GM12878 (cell line): ENCODE measurements around the gene OPCML. TPM values are rescaled to one million over a fixed set of nuclear protein-coding genes. Genes with fewer than 3 reads are reported as not detected.

Experiments
- ATAC-seq: fragments of 200-7000 bp; cut with Tn5 transposase; 3 replicates; pipeline ENCODE4 v1.9.1; 2020; ENCODE audit warnings: mild to moderate bottlenecking, moderate library complexity
- BruUV-seq: library from RNA; stranded (reverse); fragments of 400-500 nt; replicated peaks from 2 replicates; lab custom pipeline; 2021; lab: Mats Ljungman, UMichigan
- CTCF ChIA-PET: fragments of 300-600 bp; sonication (Branson Sonifier 250); formaldehyde crosslinking; extraction: SDS; loops from one replicate; lab custom pipeline; 2021; ENCODE audit warnings: inconsistent platforms; lab: Yijun Ruan, JAX
- POLR2A ChIA-PET: fragments of 350-600 bp; formaldehyde crosslinking; extraction: SDS; loops from one replicate; lab custom pipeline; 2021; ENCODE audit warnings: inconsistent platforms; lab: Charles Lee
- RAD21 ChIA-PET: fragments of 300-600 bp; sonication (Branson Sonifier 250); formaldehyde crosslinking; loops from one replicate; lab custom pipeline; 2023; ENCODE audit warnings: antibody characterized with exemption; ENCODE audit not compliant: unreplicated experiment; lab: Charles Lee
- SMC1A ChIA-PET: fragments of 300-600 bp; sonication (Branson Sonifier 250); formaldehyde crosslinking; loops from one replicate; lab custom pipeline; 2023; ENCODE audit not compliant: unreplicated experiment, uncharacterized antibody; lab: Charles Lee
- DNase-seq: peaks from one replicate; pipeline ENCODE4 v3.0.0-alpha.2; 2011; ENCODE audit warnings: low read depth, low spot score
- FAIRE-seq: peaks from 3 replicates; lab custom pipeline; 2011; peaks lifted over from hg19 to GRCh38; lab: Jason Lieb, UNC
- H2AFZ ChIP-seq: 2 replicates; pipeline ENCODE4 v1.6.0; 2011; ENCODE audit warnings: low read depth, low read length, control low read depth; ENCODE audit not compliant: control insufficient read depth
- H3K27ac ChIP-seq: 2 replicates; pipeline ENCODE4 v1.5.1; 2011; ENCODE audit warnings: control low read depth; ENCODE audit not compliant: control insufficient read depth, insufficient read depth
- H3K27me3 ChIP-seq, 2 experiments: replicated peaks in 1 of 2; 2 replicates each; pipeline versions ENCODE4 v1.6.0 to v1.6.1; 2011; ENCODE audit warnings: low read length in 1 of 2; ENCODE audit not compliant: control insufficient read depth in 2 of 2, insufficient read depth in 2 of 2
- H3K36me3 ChIP-seq, 2 experiments: 2 replicates each; pipeline ENCODE4 v1.5.1; 2011; ENCODE audit warnings: low read length in 1 of 2; ENCODE audit not compliant: control insufficient read depth in 2 of 2, insufficient read depth in 2 of 2
- H3K4me1 ChIP-seq: 2 replicates; pipeline ENCODE4 v1.6.1; 2011; ENCODE audit warnings: mild to moderate bottlenecking, low read length, moderate library complexity, mixed read lengths; ENCODE audit not compliant: control insufficient read depth, insufficient read depth
- H3K4me2 ChIP-seq: 2 replicates; pipeline ENCODE4 v1.6.0; 2011; ENCODE audit warnings: control low read depth; ENCODE audit not compliant: control insufficient read depth, insufficient read depth
- H3K4me3 ChIP-seq: fragments of 200-600 bp; sonication (generic); 2 replicates; pipeline ENCODE4 v1.5.1; 2016
- H3K79me2 ChIP-seq: 2 replicates; pipeline ENCODE4 v1.6.0; 2011; ENCODE audit warnings: low read length; ENCODE audit not compliant: control insufficient read depth, insufficient read depth
- H3K9ac ChIP-seq: 2 replicates; pipeline ENCODE4 v1.8.0; 2011; ENCODE audit warnings: low read length, control low read depth, mixed read lengths; ENCODE audit not compliant: control insufficient read depth, insufficient read depth
- H3K9me3 ChIP-seq: replicated peaks from 3 replicates; pipeline ENCODE4 v1.5.1; 2011; ENCODE audit warnings: mild to moderate bottlenecking, low read length; ENCODE audit not compliant: control insufficient read depth, insufficient read depth
- H4K20me1 ChIP-seq: 2 replicates; pipeline ENCODE4 v1.6.0; 2011; ENCODE audit not compliant: control insufficient read depth, insufficient read depth
- CHD2 ChIP-seq: IDR thresholded peaks from 2 replicates; pipeline ENCODE4 v1.6.1; 2011; ENCODE audit warnings: low read depth, low read length, improper control_type of control experiment, borderline replicate concordance
- IRF4 ChIP-seq: IDR thresholded peaks from 2 replicates; pipeline ENCODE4 v1.6.1; 2011; ENCODE audit warnings: low read depth, low read length
- RAD21 ChIP-seq: IDR thresholded peaks from 2 replicates; pipeline ENCODE4 v1.6.1; 2011; ENCODE audit warnings: mild to moderate bottlenecking, low read depth, low read length, moderate library complexity; ENCODE audit not compliant: insufficient read depth
- RFX5 ChIP-seq: IDR thresholded peaks from 2 replicates; pipeline ENCODE4 v1.6.1; 2011; ENCODE audit warnings: low read depth, low read length, improper control_type of control experiment
- RUNX3 ChIP-seq: IDR thresholded peaks from 2 replicates; pipeline ENCODE4 v1.6.1; 2012; ENCODE audit warnings: low read length, inconsistent platforms
- SMC3 ChIP-seq: IDR thresholded peaks from 2 replicates; pipeline ENCODE4 v1.6.1; 2011; ENCODE audit warnings: low read length, improper control_type of control experiment, borderline replicate concordance
- SUZ12 ChIP-seq: fragments of 200-600 bp; sonication (generic); IDR thresholded peaks from one replicate; pipeline ENCODE4 v1.6.1; 2018; ENCODE audit warnings: antibody characterized with exemption, mild to moderate bottlenecking; ENCODE audit not compliant: unreplicated experiment
- ZBED1 ChIP-seq: IDR thresholded peaks from 2 replicates; pipeline ENCODE4 v1.6.1; 2016; ENCODE audit warnings: borderline replicate concordance
- ZNF207 ChIP-seq: fragments of 450-650 bp; IDR thresholded peaks from 2 replicates; pipeline ENCODE4 v1.6.1; 2014; ENCODE audit warnings: antibody characterized with exemption, mild to moderate bottlenecking, borderline replicate concordance
- WGBS: methylation state at CpG from one replicate; pipeline ENCODE4 v1.1.6; 2016; ENCODE audit warnings: low lambda C conversion rate; ENCODE audit not compliant: insufficient replicate concordance, insufficient coverage; ENCODE audit errors: missing lambda C conversion rate; 5-methylcytosine and 5-hydroxymethylcytosine counted together
- in situ Hi-C: fragments of 300-500 bp; cut with MboI; formaldehyde crosslinking; loops from 9 replicates; pipeline ENCODE4 v1.14.3; 2018; ENCODE audit warnings: mixed read lengths
- intact Hi-C: fragments of 100-400 bp; cut with micrococcal nuclease; formaldehyde crosslinking; loops from one replicate; pipeline ENCODE4 v1.14.2; 2022; ENCODE audit not compliant: unreplicated experiment
- polyA plus RNA-seq, 11 experiments: library from polyadenylated mRNA; depleted of rRNA in 4 of 11; unstranded in 6 of 11; stranded (reverse) in 5 of 11; fragments of >200 nt; fragmentation: Nextera tagmentation in 4 of 11; fragmentation: Illumina TruSeq in 1 of 11; extraction: Ambion mirVana in 4 of 11; extraction: Trizol in 1 of 11; gene quantifications; 1 replicate in 1 of 11; 2 replicates in 10 of 11; pipeline versions ENCODE4 v1.2.1 to v1.2.3, GENCODE V29; 2011 to 2016; ENCODE audit warnings: inconsistent platforms in 2 of 11, missing spikeins in 2 of 11, low read depth in 1 of 11
- total RNA-seq, 4 experiments: library from RNA; depleted of rRNA in 3 of 4; stranded (reverse); fragments of >200 nt in 3 of 4; fragmentation: Illumina TruSeq in 1 of 4; extraction: Trizol in 1 of 4; gene quantifications; 2 replicates each; pipeline versions ENCODE4 v1.2.1 to v1.2.3, GENCODE V29; 2013 to 2021
- TF ChIP-seq, protein P1 (sequence below): fragments of 450-650 bp; IDR thresholded peaks from 2 replicates; pipeline ENCODE4 v1.6.1; 2016; ENCODE audit warnings: mild to moderate bottlenecking
- TF ChIP-seq, protein P2 (sequence below), 3 experiments: IDR thresholded peaks in 2 of 3; conservative IDR thresholded peaks in 1 of 3; 2 replicates each; pipeline ENCODE4 v1.5.1; 2011; ENCODE audit warnings: low read depth in 3 of 3, low read length in 3 of 3, mild to moderate bottlenecking in 3 of 3, control low read depth in 2 of 3, moderate library complexity in 2 of 3, inconsistent platforms in 1 of 3, mixed read lengths in 1 of 3; ENCODE audit not compliant: control insufficient read depth in 2 of 3, insufficient read depth in 1 of 3; ENCODE audit errors: extremely low read depth in 1 of 3

OPCML gene
- total and polyA plus RNA-seq, 10 of the 15 experiments (the other 5 are each of a cell fraction or from before 2014, with no cell fraction given): 0.84 TPM; not detected in 9

DNA sequence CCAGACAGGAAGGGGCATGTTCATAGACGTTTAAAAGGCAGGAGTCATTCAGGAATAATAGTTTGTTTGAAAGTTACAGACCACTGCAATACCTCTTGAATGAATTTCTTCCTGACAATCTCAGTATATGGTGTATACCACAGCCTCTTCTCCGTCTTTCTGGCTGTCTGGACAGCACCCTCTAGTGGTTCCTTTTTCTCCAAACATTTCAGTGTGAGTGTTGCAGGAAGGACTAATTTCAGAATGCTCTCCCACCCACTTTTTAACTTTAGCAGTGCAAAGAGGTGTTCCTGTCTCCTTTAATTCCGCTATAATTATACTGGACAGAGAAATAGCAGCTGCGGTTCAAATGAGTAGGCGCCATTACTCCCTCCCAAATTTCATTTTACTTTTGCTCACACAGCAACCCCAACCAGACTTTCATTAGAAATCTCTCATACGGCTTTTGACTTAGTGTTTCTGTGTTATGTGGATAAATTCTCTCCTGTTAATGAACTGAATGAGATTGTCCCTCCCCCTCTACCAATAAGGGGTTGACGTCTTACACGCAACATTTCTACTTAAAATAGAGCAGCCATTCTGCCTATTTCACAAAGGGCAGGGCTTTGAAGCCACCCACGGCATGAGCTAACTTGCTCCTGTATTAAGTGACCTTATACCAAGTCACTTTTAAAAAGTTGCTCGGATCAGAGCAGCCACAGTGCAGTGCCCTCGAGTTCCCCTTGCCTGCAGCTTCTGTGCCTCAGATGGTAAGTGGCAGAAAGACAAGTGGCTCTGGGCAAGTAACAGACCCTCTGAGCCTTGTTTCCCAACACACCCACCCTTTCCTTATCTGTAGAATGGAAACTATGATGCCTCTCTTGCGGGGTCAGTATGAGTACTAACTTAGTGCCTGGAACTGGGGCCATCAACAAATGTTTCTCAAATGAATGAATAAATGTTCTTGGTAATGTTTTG is 368.6 kb downstream of the OPCML start:
- H3K9me3 ChIP-seq: no peaks in the 10 kb centered on the region
- ChIA-PET RAD21 (interaction anchor here (2.0 kb wide), 1 partner anchor 29 kb away, joined by 5 read pairs; no protein-coding TSS in a partner anchor), CTCF (interaction anchor here (0.6 to 3.2 kb wide), 9 partner anchors 9 to 238 kb away, joined by 3 to 17 read pairs (median 4); no protein-coding TSS in a partner anchor)
- FAIRE-seq: peak; percentile 44
- WGBS: 17% methylated on average over 12 of the region's 12 CpGs
- no TSS peak for BruUV-seq
- H3K79me2 ChIP-seq: no peaks in the 10 kb centered on the region
- H3K27me3 ChIP-seq: no peaks in the 10 kb centered on the region
- H3K36me3 ChIP-seq: no peaks in the 10 kb centered on the region
- intact Hi-C loops: no loop called here
- TF ChIP-seq IRF4 (no peak), RAD21 (peak; percentile 63), ZNF207 (no peak), RFX5 (no peak), ZBED1 (no peak), RUNX3 (peak; percentile 38; the same call in 1 of the 2 replicates), SUZ12 (no peak), SMC3 (peak; percentile 51; the same call in 1 of the 2 replicates), CHD2 (no peak)
- TF ChIP-seq, protein P1, sequence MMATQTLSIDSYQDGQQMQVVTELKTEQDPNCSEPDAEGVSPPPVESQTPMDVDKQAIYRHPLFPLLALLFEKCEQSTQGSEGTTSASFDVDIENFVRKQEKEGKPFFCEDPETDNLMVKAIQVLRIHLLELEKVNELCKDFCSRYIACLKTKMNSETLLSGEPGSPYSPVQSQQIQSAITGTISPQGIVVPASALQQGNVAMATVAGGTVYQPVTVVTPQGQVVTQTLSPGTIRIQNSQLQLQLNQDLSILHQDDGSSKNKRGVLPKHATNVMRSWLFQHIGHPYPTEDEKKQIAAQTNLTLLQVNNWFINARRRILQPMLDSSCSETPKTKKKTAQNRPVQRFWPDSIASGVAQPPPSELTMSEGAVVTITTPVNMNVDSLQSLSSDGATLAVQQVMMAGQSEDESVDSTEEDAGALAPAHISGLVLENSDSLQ: no peak
- TF ChIP-seq, protein P2, sequence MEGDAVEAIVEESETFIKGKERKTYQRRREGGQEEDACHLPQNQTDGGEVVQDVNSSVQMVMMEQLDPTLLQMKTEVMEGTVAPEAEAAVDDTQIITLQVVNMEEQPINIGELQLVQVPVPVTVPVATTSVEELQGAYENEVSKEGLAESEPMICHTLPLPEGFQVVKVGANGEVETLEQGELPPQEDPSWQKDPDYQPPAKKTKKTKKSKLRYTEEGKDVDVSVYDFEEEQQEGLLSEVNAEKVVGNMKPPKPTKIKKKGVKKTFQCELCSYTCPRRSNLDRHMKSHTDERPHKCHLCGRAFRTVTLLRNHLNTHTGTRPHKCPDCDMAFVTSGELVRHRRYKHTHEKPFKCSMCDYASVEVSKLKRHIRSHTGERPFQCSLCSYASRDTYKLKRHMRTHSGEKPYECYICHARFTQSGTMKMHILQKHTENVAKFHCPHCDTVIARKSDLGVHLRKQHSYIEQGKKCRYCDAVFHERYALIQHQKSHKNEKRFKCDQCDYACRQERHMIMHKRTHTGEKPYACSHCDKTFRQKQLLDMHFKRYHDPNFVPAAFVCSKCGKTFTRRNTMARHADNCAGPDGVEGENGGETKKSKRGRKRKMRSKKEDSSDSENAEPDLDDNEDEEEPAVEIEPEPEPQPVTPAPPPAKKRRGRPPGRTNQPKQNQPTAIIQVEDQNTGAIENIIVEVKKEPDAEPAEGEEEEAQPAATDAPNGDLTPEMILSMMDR (IDR thresholded peaks at IDR 0.05 in 2 of 3, conservative IDR thresholded peaks at IDR 0.05 in 1 of 3; ENCODE audit: control insufficient read depth in 2 of 3, extremely low read depth in 1 of 3, insufficient read depth in 1 of 3, low read depth in 3 of 3, low read length in 3 of 3): peak; percentile 64 to 80 (median 75)
- TF ChIP-seq, all 136 proteins: peak for 4
- in situ Hi-C loops: no loop called here
- Histone ChIP-seq H3K9ac (no peak overlapping the region), H4K20me1 (no peaks in the 10 kb centered on the region), H3K4me2 (no peak overlapping the region), H3K4me3 (no peak overlapping the region), H3K4me1 (no peaks in the 10 kb centered on the region), H3K27ac (no peak overlapping the region), H2AFZ (no peak overlapping the region; the same call in 1 of the 2 replicates)
- POLR2A ChIA-PET: no interaction called here
- peak; percentile 8 for DNase-seq
- peak; percentile 96 for ATAC-seq
- SMC1A ChIA-PET: interaction anchor here (1.0 to 2.8 kb wide), 3 partner anchors 11 to 51 kb away, joined by 4 to 9 read pairs (median 4); no protein-coding TSS in a partner anchor
